ENCODE data around the gene USP20.
A peak's percentile ranks its signal among the peaks of the same experiment; 100 is the strongest.

USP20 gene

DNA sequence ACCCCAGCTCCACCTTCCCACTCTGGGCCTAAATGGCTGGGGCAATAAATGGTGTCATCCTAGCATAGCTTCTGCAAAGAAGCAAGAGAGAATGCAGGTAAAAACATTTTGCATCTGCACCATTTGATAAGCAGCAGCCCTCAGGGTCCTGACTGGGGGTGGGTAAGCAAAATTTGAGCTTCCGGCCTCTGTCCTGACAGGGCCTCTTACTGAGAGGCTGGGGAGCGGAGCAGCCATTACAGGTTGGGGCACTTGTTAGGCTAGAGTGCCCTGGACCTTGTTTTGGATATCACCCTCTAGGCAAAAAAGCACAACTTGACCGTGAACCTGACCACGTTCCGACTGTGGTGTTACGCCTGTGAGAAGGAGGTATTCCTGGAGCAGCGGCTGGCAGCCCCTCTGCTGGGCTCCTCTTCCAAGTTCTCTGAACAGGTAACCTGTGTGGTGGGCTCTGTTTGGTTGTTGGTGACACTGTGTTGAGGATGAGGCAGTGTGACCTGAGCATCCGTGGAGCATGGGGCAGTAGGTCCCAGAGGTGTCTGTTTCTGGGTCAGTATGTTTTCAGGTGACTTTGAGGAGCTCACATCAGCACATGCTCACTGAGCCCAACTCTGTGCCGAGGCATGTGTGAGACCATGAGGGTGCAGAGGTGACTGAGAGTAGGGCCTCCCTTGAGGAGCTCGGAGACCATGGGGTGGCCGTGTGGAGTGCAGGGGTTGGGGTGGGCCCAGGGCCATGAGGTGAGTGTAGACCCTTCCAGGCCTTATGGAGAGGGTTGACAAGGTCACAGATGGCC is 23.1 kb downstream of the USP20 start:
- no peak for DNase-seq

DNA sequence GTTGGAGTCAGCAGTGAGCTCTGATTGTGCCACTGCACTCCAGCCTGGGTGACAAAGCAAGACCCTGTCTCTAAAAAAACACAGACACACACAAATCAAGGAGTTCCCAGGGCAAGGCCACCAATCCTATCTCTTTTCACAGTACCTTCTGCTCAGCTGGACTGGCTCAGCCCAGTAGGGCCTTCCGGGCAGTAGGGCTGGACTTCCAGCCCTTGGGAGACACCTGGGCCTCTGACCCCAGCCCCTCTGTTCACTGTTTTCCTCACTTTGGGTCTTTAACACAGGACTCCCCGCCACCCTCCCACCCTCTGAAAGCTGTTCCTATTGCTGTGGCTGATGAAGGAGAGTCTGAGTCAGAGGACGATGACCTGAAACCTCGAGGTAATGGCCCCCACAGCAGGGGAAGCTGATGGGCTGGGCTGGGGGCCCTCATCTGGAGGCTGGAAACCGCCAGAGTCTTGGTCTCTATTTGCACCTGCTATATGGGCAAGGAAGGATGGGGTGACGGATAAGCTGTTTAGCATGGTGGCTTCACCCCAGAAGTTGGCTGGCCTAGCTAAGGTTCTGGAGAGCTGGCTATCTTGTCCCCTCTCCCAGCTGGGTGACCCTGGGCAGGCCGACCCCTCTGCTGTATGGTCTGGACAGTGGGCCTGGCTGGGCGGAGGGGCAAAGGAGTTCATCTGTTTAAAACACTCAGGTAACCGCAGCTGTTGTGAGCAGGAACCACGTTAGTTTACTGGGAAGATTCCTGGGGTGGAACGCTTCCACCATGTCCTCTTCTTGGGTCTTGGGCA is 25.6 kb downstream of the USP20 start:
- no peak for DNase-seq

DNA sequence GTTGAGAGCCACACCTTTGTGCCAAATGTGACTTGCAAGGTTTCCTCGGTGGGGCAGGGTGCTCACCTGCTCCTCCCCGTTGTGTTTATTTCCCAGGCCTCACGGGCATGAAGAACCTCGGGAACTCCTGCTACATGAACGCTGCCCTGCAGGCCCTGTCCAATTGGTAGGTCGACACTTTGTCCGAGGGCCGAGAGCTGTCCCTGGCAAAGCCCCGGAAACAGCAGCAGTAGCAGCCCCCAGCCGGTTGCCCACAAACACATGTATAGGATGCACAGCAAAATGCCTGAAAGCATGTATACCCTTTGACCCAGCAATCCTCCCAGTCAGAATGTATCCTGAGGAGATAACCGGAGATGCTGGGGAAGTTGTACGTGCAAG is 26.2 kb downstream of the USP20 start:
- DNase-seq, result no peak

DNA sequence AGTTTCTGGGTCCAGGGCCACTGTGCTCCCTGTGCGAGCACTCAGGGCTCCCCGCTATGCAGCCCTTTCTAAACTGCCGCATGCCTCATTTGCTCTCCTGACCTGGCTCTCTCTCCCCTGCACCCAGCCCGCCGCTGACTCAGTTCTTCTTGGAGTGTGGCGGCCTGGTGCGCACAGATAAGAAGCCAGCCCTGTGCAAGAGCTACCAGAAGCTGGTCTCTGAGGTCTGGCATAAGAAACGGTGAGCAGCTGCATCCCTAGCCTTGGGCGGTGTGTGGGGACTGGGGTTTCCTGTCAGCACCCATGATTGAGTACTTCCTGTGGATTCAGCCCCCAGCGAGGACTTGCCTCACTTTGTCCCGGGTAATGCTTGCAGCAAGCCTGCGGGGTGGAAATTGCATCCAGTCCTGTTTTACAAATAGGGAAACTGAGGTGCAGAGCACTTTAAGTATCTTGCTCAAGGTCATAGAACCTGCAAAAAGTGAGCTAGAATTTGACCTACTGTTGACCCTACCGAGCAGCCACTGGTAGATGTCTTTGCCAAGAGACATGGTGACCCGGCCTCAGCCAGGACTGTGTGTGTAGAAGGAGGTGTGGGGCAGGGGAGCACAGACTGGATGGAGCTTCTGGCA is 27.9 kb downstream of the USP20 start:
- DNase-seq, result no peak

DNA sequence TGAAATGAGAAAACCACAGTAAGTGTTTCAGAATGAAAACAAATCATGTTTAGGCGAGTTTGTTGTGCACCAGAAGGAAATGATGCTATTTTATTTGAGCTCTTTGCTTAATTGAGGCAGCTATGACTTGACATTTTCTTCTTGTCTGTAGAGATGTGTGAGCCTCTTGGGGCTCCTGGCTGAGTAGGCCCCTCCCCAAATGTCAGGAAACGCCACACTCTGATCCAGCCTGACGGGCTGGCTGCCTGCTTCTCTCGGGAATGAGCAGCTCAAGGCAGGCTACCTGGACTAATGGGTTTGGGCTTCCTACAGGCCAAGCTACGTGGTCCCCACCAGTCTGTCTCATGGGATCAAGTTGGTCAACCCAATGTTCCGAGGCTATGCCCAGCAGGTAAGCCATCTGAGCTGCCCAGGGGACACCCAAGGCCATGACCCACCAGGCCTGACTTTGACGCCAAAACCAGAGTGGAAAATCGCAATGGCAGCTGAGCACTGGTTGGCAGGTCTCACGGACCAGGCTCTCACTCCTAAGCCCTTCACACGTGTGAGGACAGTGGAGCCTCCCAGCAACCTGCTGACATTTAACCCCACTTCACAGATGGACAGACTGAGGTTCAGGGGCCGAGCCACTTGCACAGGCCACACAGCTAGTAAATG is 29.9 kb downstream of the USP20 start:
- no peak for DNase-seq

DNA sequence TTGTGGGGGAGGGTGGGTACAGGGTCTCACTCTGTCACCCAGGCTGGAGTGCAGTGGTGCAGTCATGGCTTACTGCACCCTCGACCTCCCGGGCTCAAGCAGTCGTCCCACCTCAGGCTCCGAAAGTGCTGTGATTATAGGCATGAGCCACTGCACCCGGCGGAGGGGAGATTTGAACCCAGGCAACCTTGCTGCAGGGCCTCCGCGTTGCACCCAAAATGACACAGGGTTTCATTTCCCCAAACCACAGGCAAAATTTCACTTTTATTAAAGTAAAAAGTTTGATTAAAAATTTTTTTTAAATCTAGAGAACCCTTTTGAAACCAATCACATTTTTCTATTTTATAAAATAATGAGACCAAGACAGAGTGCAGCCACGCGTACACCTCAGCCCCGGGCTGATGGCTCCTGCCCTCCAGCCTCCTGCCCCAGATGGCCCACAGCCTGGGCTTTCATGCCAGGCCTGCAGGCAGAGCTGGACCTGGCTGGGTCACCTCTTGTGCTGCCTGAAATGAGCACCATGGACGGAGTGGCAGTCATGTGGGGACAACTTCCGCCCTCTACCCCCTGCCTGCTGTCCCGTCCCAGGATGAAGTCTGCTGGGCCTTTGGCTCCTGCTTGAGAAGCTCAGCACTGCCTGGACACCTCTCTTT is 30.5 kb downstream of the USP20 start:
- DNase-seq, result no peak

DNA sequence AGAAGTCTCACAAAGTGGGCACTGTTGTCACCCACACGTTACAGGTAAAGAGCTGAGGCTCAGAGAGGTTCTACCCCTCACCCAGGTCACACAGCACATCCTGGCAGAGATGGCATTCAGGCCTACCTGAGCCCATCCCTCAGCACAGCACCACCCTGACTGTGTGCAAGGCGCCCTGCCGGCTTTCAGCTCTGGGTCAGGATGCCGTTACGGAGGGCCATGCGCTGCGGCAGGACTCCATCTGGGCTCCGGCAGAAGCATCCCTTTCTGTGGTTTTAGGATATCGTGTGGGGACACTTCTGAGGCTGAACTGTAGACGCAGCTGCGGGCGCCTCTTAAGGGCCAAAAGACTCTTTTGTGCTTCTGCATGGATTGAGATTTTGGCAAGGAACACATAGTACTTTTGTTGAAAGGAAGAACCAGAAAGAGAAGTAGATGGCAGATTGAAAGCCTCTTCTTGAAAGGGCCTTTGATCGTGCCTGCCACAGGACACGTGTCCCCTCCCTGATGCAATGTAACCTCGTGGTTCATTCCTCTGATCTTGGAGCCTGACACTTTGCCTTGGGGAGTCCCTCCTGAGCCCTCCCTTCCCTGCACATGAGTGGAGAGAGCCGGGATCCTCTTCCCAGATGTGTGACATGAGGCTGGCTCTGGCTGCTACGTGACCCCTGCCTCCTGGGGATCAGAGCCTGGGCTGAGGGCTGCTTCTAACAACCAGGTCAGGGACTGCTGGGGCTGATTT is 31.3 kb downstream of the USP20 start:
- DNase-seq, result no peak

DNA sequence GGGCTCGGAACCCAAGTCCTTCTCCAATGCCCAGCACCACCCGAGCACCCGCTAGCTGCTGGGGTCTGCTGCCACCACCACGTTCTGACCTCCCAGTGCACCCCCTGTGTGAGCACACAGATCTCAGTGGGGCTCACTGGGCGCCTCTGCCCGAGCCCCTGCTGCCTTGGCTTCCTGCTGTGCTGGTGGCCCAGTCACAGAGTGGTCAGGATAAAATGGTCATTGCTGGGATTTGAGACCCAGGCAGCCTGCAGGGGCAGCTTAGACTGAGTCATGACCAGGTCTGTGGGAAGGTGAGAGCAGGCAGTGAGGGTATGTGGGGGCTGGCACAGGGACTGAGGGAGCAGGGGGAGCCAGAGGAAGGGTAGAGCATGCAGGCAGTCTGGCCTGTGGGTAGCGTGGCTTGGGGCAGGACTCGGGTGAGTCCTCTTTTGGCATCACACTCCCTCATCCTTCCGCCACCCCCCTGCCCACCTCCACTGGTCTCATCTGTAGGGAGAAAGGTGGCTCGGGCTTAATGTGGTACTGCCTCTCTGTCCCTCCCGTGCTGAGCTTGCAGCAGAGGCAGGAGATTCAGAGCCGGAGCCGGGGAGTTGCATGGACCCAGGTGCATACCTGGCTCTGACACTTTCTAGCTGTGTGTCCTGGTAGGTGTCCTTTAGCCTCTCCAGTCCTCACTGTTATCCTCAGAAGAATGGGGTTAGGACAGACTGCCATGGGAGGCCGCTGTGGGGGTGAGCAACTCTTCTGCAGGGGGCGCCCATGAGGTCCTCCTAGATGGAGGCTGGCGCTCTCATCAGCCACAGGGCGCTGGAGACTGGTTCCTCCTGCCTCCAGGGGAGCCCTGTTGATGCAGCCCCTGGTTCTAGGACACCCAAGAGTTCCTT is 32.1 kb downstream of the USP20 start:
- DNase-seq, result no peak

DNA sequence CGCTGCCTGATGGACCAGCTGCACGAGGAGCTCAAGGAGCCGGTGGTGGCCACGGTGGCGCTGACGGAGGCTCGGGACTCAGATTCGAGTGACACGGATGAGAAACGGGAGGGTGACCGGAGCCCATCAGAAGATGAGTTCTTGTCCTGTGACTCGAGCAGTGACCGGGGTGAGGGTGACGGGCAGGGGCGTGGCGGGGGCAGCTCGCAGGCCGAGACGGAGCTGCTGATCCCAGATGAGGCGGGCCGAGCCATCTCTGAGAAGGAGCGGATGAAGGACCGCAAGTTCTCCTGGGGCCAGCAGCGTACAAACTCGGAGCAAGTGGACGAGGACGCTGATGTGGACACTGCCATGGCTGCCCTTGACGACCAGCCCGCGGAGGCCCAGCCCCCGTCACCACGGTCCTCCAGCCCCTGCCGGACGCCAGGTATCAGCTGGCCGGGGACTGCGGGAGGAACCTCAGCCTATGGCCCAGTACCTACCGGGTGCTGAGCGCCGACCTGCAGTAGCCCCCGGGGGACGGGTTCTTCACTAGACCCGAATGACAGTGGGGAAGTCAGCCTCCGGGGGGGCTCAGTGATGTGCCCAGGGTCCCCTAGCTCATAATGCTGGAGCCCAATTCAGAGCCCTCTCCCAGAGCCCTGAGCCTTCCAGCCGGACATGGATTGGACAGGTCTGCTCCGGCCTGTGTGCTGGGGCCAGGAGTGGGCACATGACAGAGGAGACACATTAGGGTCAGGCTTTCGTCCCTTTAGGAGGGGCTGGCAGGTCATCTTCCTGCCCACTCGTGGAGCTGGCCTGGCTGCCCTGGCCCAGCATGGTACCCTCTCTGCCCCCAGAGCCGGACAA is 33.0 kb downstream of the USP20 start:
- DNase-seq, result no peak

DNA sequence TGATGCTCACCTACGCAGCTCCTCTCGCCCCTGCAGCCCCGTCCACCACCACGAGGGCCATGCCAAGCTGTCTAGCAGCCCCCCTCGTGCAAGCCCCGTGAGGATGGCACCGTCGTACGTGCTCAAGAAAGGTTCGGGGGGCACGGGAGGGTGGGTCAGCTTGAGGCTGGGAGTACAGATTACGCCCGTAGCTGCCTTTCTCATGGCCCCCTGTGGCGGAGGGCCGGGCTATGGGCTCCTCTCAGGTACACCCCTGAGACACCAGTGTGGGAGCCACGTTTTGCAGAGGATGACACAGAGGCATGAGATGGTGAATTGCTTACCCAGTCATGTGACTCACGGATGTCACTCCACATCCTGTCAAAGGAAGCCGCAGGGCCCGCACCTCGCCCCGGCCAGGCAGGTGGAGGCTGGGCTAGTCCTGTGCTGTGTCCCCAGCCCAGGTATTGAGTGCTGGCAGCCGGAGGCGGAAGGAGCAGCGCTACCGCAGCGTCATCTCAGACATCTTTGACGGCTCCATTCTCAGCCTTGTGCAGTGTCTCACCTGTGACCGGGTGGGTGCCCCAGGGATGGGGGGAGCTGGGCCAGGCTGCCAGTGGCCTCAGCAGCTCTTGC is 33.7 kb downstream of the USP20 start:
- no peak for DNase-seq

DNA sequence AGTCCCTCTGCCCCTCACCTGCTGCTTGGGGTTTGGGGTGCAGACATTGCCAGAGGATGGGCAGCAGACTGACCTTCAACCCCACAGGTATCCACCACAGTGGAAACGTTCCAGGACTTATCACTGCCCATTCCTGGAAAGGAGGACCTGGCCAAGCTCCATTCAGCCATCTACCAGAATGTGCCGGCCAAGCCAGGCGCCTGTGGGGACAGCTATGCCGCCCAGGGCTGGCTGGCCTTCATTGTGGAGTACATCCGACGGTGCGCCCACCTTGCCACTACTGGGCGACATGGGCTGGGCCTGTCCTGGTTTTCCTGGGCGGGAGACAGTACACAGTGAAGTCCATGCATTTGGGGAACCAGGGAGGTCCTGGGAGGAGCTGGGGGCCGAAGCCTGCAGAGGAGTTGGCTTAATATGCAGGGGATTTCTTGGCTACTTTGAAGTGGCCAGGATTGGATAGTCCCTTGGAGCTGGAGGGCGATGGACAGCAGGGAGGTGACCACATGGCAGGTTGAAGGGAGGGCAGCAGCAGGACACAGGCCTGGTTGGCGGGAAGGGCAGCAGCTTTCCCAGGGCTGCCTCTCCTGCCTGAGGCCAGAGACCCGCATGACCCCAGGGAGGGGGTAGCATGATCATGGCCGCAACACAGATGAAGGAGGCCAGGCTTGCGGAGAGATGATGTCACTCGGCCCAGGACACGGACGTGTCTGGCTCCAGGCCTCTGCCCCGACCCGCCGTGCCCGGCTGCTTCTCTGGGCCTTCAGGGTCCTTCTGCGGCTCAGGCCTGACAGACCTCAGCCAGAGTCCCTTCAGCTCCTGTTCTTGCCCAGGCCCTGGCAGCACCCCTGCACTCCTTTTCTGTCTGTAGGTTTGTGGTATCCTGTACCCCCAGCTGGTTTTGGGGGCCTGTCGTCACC is 34.6 kb downstream of the USP20 start:
- no peak for DNase-seq

DNA sequence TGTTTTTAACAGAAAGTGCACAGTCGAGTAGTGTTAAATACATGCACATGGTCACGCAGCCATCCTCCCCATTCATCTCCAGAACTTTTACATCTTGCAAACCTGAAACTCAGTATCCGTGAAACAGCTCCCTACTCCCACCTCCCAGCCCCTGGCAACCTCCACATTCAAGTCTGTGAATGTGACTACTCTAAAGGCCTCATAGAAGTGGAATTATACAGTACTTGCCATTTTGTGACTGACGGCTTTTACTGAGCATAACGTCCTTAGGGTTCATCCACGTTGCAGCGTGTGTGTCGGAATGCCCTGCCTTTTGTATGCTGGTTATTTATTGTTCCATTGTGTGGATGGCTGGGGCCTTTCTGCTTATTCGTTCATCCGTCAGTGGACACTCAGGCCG is 35.8 kb downstream of the USP20 start:
- no peak for DNase-seq

DNA sequence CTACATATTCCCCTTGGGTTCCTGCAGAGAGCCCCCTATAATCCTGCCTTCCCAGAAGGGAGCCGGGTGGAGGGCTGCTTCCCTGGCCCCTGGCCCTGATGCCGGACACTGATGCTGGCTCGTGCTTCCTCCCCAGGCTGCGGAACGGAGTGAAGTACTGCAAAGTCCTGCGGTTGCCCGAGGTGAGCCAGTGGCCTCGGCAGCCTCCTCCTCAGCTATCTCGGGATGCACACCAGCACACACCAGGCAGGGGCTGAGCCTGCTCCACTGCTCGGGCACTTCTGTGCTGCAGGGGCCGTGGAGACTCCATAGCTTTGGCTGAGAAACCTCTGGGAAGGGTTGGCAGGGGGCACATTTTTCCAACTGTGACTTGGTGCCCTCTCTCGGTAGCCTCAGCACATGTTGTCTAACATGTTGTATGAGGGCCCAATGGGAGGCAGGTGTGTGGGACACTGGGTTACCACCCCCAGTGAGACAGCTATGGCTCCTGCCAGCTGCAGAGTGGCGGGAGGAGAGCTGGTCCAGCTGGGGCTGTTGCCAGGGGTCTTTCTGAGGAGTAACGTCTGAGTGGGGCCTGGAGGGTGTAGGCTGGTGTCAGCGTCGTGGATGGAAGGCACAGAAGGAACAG is 38.4 kb downstream of the USP20 start:
- DNase-seq, result no peak

DNA sequence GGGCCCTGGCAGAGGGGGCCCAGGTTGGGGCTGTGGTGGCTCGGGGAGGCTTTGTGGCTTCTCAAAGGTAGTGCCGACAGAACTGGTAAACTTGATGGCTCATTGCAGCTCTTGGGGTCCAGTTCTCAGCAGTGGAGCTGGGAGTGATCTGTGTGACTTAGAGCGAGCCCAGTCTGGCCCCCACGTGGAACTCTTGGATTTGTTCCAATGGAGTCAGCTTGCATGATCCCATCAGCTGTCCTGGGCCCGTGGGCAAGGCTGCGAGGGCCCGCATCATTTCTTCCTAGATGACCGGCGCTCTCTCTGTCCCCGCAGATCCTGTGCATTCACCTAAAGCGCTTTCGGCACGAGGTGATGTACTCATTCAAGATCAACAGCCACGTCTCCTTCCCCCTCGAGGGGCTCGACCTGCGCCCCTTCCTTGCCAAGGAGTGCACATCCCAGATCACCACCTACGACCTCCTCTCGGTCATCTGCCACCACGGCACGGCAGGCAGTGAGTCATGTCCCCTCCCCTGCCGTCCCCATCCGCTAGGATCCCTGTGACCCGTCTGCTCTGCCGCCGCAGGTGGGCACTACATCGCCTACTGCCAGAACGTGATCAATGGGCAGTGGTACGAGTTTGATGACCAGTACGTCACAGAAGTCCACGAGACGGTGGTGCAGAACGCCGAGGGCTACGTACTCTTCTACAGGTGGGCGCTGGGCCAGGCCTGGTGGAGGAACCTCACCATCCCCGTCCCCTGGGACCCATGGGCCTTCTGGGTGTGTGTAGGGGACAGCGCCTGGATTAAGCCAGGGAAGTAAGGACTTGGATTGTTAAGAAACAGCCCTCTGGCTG is 39.2 kb downstream of the USP20 start:
- no peak for DNase-seq

DNA sequence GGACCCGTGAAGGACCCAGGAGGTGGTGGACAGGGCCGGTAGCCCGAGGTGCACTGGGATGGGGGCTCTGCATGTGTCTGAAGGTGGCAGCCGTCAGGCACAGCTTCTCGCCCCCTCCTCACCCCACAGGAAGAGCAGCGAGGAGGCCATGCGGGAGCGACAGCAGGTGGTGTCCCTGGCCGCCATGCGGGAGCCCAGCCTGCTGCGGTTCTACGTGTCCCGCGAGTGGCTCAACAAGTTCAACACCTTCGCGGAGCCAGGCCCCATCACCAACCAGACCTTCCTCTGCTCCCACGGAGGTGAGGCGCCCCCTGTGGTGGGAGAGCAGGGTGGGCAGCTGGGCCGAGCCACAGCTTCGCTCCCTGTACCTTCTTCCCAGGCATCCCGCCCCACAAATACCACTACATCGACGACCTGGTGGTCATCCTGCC is 39.9 kb downstream of the USP20 start:
- DNase-seq, result no peak

DNA sequence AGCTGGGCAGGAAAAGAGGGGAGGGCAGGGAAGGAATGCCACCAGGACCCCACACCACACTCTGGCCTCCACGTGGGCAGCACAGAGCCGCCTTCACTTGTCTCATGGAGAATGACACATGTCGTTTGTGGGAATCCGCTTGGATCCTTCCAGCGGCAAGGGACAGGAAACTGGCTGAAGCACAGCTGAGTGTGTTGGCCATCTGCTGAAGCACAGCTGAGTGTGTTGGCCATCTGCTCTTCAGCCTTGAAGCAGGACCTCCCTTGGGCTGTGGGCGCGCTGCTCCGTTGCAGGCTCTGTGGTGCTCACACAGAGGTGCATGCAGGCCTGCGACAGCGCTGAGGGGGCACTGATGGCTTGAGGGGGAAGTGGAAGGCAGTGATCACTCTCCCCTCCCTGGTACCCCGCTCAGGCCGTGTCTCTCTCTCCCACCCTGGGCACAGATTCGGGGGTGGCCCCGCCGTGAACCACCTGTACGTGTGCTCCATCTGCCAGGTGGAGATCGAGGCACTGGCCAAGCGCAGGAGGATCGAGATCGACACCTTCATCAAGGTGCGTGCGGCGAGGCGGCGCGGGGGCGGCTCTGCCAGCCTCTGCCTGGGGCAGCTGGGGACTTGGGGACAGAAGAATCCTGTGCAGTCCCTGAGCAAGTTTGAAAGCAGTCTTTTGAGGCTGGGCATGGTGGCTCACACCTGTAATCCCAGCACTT is 40.6 kb downstream of the USP20 start:
- DNase-seq, result peak; percentile 19
